ENCODE data around the gene PDCL3. TPM values are rescaled to one million over a fixed set of nuclear protein-coding genes. Genes with fewer than 3 reads are reported as not detected.

Gene PDCL3
- total RNA-seq, 3 donors from 2014 or later (not counting 1 experiment from before 2014, with no cell fraction given), result 22.3 to 27.3 (median 24.8) TPM

- Histone ChIP-seq H3K27me3 (ENCODE audit: control insufficient read depth, insufficient read depth, low read length) (no peaks in the 10 kb centered on the region), H3K4me3 (ENCODE audit: low read length) (no peak overlapping the region), H3K4me1 (ENCODE audit: control insufficient read depth, insufficient read depth, low read length) (peaks cover 16% of the 10 kb centered on the region), H3K27ac (ENCODE audit: low read length) (peak overlapping the region; percentile 2), H3K9me3 (ENCODE audit: control insufficient read depth, insufficient read depth, low read length) (no peaks in the 10 kb centered on the region), H3K36me3 (ENCODE audit: control insufficient read depth, insufficient read depth, low read length) (no peaks in the 10 kb centered on the region)
- DNase-seq (peak; percentile 33 to 82), ATAC-seq (peak; percentile 90 to 95 (median 92))
- no peak for TF ChIP-seq CTCF (IDR thresholded peaks at IDR 0.05)
- 46% methylated on average over 2 of the region's 7 CpGs for WGBS (ENCODE audit: insufficient coverage)
- Mint-ChIP-seq H3K27ac (peak overlapping the region; percentile 70 to 86), H3K4me3 (peak overlapping the region; percentile 0), H3K36me3 (no peaks in the 10 kb centered on the region), H3K27me3 (ENCODE audit: low read depth in 2 of 2) (no peaks in the 10 kb centered on the region), H3K4me1 (peaks cover 40 to 46% of the 10 kb centered on the region in 2 donors), H3K9me3 (no peaks in the 10 kb centered on the region)
- intact Hi-C loops (cut with micrococcal nuclease), result loop anchor here (1.0 to 10.0 kb wide), 2 partner anchors 8 to 717 kb away; partner anchors contain the start of gene RNF149
These were observed 25.4 kb downstream of the PDCL3 start for GRCh38 chr2:100588071-100588786.

- DNase-seq (no peak), ATAC-seq (no peak)
- TF ChIP-seq CTCF (IDR thresholded peaks at IDR 0.05), result no peak
- H3K4me1 ChIP-seq (ENCODE audit: control insufficient read depth, insufficient read depth, low read length), result peaks cover 16% of the 10 kb centered on the region
- Mint-ChIP-seq H3K27ac (peak overlapping the region; percentile 67 to 86), H3K4me1 (peaks cover 30 to 39% of the 10 kb centered on the region in 2 donors), H3K36me3 (no peaks in the 10 kb centered on the region), H3K4me3 (no peak overlapping the region), H3K9me3 (no peaks in the 10 kb centered on the region), H3K27me3 (ENCODE audit: low read depth in 2 of 2) (no peaks in the 10 kb centered on the region)
- no peaks in the 10 kb centered on the region for H3K27me3 ChIP-seq (ENCODE audit: control insufficient read depth, insufficient read depth, low read length)
- H3K27ac ChIP-seq (ENCODE audit: low read length), result no peak overlapping the region
- intact Hi-C loops (cut with micrococcal nuclease), result loop anchor here (10.0 kb wide), 1 partner anchor 715 kb away; the partner anchor contains the start of gene RNF149
- H3K4me3 ChIP-seq (ENCODE audit: low read length), result no peak overlapping the region
- H3K36me3 ChIP-seq (ENCODE audit: control insufficient read depth, insufficient read depth, low read length), result no peaks in the 10 kb centered on the region
- H3K9me3 ChIP-seq (ENCODE audit: control insufficient read depth, insufficient read depth, low read length), result no peaks in the 10 kb centered on the region
- WGBS (ENCODE audit: insufficient coverage), result 79% methylated on average over 3 of the region's 3 CpGs
These were observed 26.7 kb downstream of the PDCL3 start for GRCh38 chr2:100589527-100589926.

- intact Hi-C loops (cut with micrococcal nuclease), result no loop called here
- ATAC-seq (no peak), DNase-seq (no peak)
- no peaks in the 10 kb centered on the region for H3K36me3 Mint-ChIP-seq
- no peak overlapping the region for H3K27ac Mint-ChIP-seq
- H3K4me1 ChIP-seq (ENCODE audit: control insufficient read depth, insufficient read depth, low read length), result peaks cover 16% of the 10 kb centered on the region
- 28% methylated on average over 1 of the region's 1 CpG for WGBS (ENCODE audit: insufficient coverage)
- no peak for TF ChIP-seq CTCF (IDR thresholded peaks at IDR 0.05)
- peaks cover 20 to 22% of the 10 kb centered on the region in 2 donors for H3K4me1 Mint-ChIP-seq
- H3K27me3 Mint-ChIP-seq (ENCODE audit: low read depth in 2 of 2), result no peaks in the 10 kb centered on the region
- H3K36me3 ChIP-seq (ENCODE audit: control insufficient read depth, insufficient read depth, low read length), result no peaks in the 10 kb centered on the region
- H3K9me3 Mint-ChIP-seq, result no peaks in the 10 kb centered on the region
- no peak overlapping the region for H3K27ac ChIP-seq (ENCODE audit: low read length)
- no peak overlapping the region for H3K4me3 ChIP-seq (ENCODE audit: low read length)
- H3K4me3 Mint-ChIP-seq, result no peak overlapping the region
- H3K9me3 ChIP-seq (ENCODE audit: control insufficient read depth, insufficient read depth, low read length), result no peaks in the 10 kb centered on the region
- H3K27me3 ChIP-seq (ENCODE audit: control insufficient read depth, insufficient read depth, low read length), result no peaks in the 10 kb centered on the region
These were observed 29.4 kb downstream of the PDCL3 start for GRCh38 chr2:100592226-100592625.
